Activated naive CD4-positive, alpha-beta T cell treated with anti-CD3 and anti-CD28 coated beads, Interleukin-2, amount 10 ng/mL, durations not matched to agents 7 days and 5 days (primary cell): ENCODE results near the gene DNAH17.

Experiments
- CTCF ChIA-PET: fragments of 350-600 bp; sonication (Branson Sonifier 250); formaldehyde crosslinking; loops from one replicate; lab custom pipeline; 2021; ENCODE audit warnings: antibody characterized with exemption; lab: Charles Lee
- DNase-seq: peaks from one replicate; pipeline ENCODE4 v3.0.0-alpha.2; 2020
- H3K27ac Mint-ChIP-seq: one replicate; pipeline ENCODE4 v1.8.0; 2021; ENCODE audit warnings: mild to moderate bottlenecking, moderate library complexity, mixed read lengths
- H3K27me3 Mint-ChIP-seq: one replicate; pipeline ENCODE4 v1.8.0; 2021; ENCODE audit warnings: mild to moderate bottlenecking, mixed read lengths
- H3K36me3 Mint-ChIP-seq: one replicate; pipeline ENCODE4 v1.8.0; 2021; ENCODE audit warnings: mixed read lengths
- H3K4me1 Mint-ChIP-seq: one replicate; pipeline ENCODE4 v1.8.0; 2021; ENCODE audit warnings: mixed read lengths
- H3K4me3 Mint-ChIP-seq: one replicate; pipeline ENCODE4 v1.8.0; 2021; ENCODE audit warnings: mild to moderate bottlenecking, moderate library complexity, mixed read lengths
- H3K9me3 Mint-ChIP-seq: one replicate; pipeline ENCODE4 v1.8.0; 2021; ENCODE audit warnings: mixed read lengths

The DNAH17 gene

GRCh38 chr17:78374631-78375274 is 202.4 kb downstream of the DNAH17 start:
- H3K4me3 Mint-ChIP-seq: no peak overlapping the region
- H3K36me3 Mint-ChIP-seq: peaks cover 6% of the 10 kb centered on the region
- peaks cover 32% of the 10 kb centered on the region for H3K27me3 Mint-ChIP-seq
- DNase-seq: no peak
- peaks cover 13% of the 10 kb centered on the region for H3K4me1 Mint-ChIP-seq
- H3K27ac Mint-ChIP-seq: no peak overlapping the region
- no peaks in the 10 kb centered on the region for H3K9me3 Mint-ChIP-seq
- CTCF ChIA-PET: interaction anchor here (1.0 kb wide), 1 partner anchor 10 kb away, joined by 4 read pairs; no protein-coding TSS in a partner anchor

DNA sequence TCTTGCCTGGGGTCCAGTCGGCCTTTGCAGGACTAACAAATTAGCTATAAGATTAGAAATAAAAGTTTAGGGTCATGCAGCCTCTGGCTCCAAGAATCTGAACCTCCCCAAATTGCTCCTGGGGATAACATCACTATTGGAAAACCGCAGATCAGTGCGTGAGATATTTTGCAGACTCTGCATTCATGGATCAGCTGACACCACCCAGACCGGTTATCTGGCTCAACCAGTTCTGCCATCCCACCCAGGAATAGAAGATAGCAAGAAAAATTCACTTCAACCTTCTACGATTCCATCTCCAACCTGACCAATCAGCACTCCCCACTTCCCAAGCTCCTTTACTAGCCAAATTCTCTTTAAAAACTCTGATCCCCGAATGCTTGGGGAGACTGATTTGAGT is 203.0 kb downstream of the DNAH17 start:
- Mint-ChIP-seq H3K27ac (no peak overlapping the region), H3K4me1 (peaks cover 9% of the 10 kb centered on the region), H3K36me3 (peaks cover 4% of the 10 kb centered on the region), H3K27me3 (peaks cover 35% of the 10 kb centered on the region), H3K9me3 (no peaks in the 10 kb centered on the region), H3K4me3 (no peak overlapping the region)
- CTCF ChIA-PET: interaction anchor here (1.0 kb wide), 1 partner anchor 10 kb away, joined by 4 read pairs; no protein-coding TSS in a partner anchor
- DNase-seq: no peak
